ENCODE measurements around the gene EVA1C. TPM values are rescaled to one million over a fixed set of nuclear protein-coding genes. Genes with fewer than 3 reads are reported as not detected.

The EVA1C gene
- total and polyA plus RNA-seq, 2 donors (not counting 3 experiments of a cell fraction or from before 2014, with no cell fraction given), result 22.8 to 38.6 TPM

GRCh38 chr21:32422064-32422463, 9.6 kb downstream of the EVA1C start:
- H3K4me1 ChIP-seq (ENCODE audit: control insufficient read depth, extremely low read depth, insufficient read depth, low read length), result peaks cover 22% of the 10 kb centered on the region
- no peaks in the 10 kb centered on the region for H3K36me3 ChIP-seq (ENCODE audit: control insufficient read depth in 2 of 2, extremely low read depth in 1 of 2, insufficient read depth in 2 of 2, low read length in 2 of 2)
- no peak overlapping the region for H3K27ac ChIP-seq (ENCODE audit: insufficient read depth, low read depth, low read length)
- no peaks in the 10 kb centered on the region for H3K9me3 ChIP-seq (replicated peaks; ENCODE audit: control insufficient read depth, insufficient read depth, low read length)
- H3K9ac ChIP-seq (replicated peaks; ENCODE audit: extremely low read depth, insufficient read depth, low read length), result no peak overlapping the region
- no TSS peak for BruUV-seq (replicated peaks)
- no peaks in the 10 kb centered on the region for H4K20me1 ChIP-seq (replicated peaks; ENCODE audit: control insufficient read depth, extremely low read depth, insufficient read depth, low read length)
- intact Hi-C loops (cut with micrococcal nuclease), result no loop called here
- TF ChIP-seq GATA2 (IDR thresholded peaks at IDR 0.05; ENCODE audit: insufficient read depth, insufficient read length, low read depth, low read length) (no peak), FOS (IDR thresholded peaks at IDR 0.05; ENCODE audit: borderline replicate concordance, insufficient read depth, low read length) (no peak), JUN (IDR thresholded peaks at IDR 0.05; ENCODE audit: borderline replicate concordance, insufficient read depth, insufficient read length, low read depth) (no peak), MAX (IDR thresholded peaks at IDR 0.05; ENCODE audit: insufficient read depth, insufficient read length) (no peak)
- TF ChIP-seq, protein P1, sequence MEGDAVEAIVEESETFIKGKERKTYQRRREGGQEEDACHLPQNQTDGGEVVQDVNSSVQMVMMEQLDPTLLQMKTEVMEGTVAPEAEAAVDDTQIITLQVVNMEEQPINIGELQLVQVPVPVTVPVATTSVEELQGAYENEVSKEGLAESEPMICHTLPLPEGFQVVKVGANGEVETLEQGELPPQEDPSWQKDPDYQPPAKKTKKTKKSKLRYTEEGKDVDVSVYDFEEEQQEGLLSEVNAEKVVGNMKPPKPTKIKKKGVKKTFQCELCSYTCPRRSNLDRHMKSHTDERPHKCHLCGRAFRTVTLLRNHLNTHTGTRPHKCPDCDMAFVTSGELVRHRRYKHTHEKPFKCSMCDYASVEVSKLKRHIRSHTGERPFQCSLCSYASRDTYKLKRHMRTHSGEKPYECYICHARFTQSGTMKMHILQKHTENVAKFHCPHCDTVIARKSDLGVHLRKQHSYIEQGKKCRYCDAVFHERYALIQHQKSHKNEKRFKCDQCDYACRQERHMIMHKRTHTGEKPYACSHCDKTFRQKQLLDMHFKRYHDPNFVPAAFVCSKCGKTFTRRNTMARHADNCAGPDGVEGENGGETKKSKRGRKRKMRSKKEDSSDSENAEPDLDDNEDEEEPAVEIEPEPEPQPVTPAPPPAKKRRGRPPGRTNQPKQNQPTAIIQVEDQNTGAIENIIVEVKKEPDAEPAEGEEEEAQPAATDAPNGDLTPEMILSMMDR (IDR thresholded peaks at IDR 0.05; ENCODE audit: extremely low read depth in 1 of 2, insufficient read depth in 1 of 2, low read depth in 1 of 2, low read length in 2 of 2), result no peak
- POLR2A ChIA-PET, result no interaction called here
- CTCF ChIA-PET, result interaction anchor here (1.5 kb wide), 1 partner anchor 179 kb away, joined by 3 read pairs; no protein-coding TSS in a partner anchor
- no peaks in the 10 kb centered on the region for H3K9me1 ChIP-seq (replicated peaks; ENCODE audit: control insufficient read depth, extremely low read depth, insufficient read depth, low read length)
- H3K4me2 ChIP-seq (ENCODE audit: insufficient read depth, low read length), result no peak overlapping the region
- H2AFZ ChIP-seq (ENCODE audit: low read depth, low read length), result no peak overlapping the region
- dilution Hi-C loops (cut with MboI; ENCODE audit: extremely low pct_ligation_motif_present, low sequenced_read_pairs), result no loop called here
- no peak overlapping the region for H3K4me3 ChIP-seq (replicated peaks in 1 of 3; ENCODE audit: insufficient read depth in 1 of 3, low read depth in 1 of 3, low read length in 3 of 3)
- FAIRE-seq (no peak), DNase-seq (ENCODE audit: low read depth, low spot score) (no peak)
- H3K27me3 ChIP-seq (ENCODE audit: control insufficient read depth in 2 of 2, insufficient read depth in 2 of 2, low read length in 2 of 2), result no peaks in the 10 kb centered on the region
- peaks cover 80% of the 10 kb centered on the region for H3K79me2 ChIP-seq (ENCODE audit: control insufficient read depth, insufficient read depth, low read length)

Data from endothelial cell of umbilical vein (primary cell).